ENCODE results near the gene SLC12A2. TPM values are rescaled to one million over a fixed set of nuclear protein-coding genes. Genes with fewer than 3 reads are reported as not detected.

Gene SLC12A2
- 29.1 and 31.4 TPM in 2 replicates for total RNA-seq (2014; rRNA removed; shearing (Covaris generic))

DNA sequence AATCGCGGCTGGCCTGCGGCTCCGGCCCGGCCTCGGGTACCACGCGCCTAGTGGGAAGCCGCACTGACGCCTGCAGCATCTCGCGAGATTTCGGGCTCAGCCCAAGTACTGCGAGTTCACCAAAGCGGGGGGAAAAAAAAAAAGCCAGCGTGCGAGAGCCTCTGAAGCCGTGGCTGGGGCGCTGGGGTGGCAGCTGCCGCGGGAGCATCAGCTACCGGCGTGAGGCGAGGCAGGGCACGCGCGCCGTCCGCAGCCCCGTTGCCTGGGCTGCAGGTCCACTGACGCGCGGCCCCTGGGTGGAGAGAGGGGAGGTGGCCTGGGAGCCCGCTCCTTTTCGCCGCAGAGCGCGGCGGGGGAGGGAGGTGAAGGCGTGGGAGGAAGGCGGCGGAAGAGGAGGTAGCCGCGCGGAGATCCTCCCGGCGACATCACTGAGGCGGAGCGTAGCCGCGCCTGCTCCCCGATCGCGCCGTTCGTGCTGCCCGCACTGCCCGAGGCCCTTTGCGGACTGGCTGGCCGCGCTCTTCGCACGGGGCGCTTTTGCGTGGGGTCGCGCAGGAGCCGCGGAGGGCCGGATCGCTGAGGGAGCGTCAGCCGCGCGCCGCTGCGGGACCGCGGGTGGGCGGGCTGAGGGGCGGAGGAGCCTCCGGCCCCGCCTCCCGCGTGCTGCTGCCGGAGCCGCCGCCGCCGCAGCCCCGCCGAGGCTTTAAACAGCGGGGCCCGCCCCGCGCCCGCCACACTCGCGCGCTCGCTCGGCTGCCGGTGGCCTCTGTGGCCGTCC lies at the start of gene SLC12A2:
Gene SLC12A2, plus strand, starts transcription at position 734 of the 778 bp plus-strand sequence. CDS start 189 bp downstream, outside the sequence.
- peak; percentile 94 to 95 for DNase-seq
- H3K4me1 ChIP-seq: peaks cover 3% of the 10 kb centered on the region; the same call in 1 of the 2 replicates
- no peaks in the 10 kb centered on the region for H3K27me3 ChIP-seq
- H3K9me3 ChIP-seq (replicated peaks): no peaks in the 10 kb centered on the region
- no peaks in the 10 kb centered on the region for H3K36me3 ChIP-seq
- peak within 1 kb of the TSS; percentile 94 for H3K27ac ChIP-seq
- H3K4me3 ChIP-seq: peak within 1 kb of the TSS; percentile 98

DNA sequence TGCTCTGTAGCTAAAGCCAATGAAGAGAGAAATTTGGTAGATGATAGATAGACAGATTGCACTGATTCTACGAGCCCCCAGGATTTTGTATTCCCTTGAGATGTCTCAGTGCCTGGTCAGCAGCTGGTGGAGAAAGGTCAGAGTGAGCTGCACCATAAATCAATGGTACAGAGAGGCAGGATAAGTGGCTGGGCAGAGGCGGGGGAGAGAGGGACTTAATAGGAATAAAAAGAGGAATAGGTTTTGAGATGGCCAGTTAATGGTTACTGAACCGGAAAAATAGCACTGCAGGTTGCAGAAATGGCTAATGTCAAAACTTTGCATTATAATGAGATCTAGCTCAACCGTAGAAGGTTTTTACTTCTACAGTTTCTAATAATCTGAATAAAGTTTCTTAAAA lies 47.9 kb upstream of the SLC12A2 start:
- no peak for DNase-seq
- no peaks in the 10 kb centered on the region for H3K4me1 ChIP-seq
- H3K4me3 ChIP-seq: no peak overlapping the region
- H3K27ac ChIP-seq: no peak overlapping the region
- no peaks in the 10 kb centered on the region for H3K27me3 ChIP-seq
- H3K36me3 ChIP-seq: no peaks in the 10 kb centered on the region
- no peaks in the 10 kb centered on the region for H3K9me3 ChIP-seq (replicated peaks)

DNA sequence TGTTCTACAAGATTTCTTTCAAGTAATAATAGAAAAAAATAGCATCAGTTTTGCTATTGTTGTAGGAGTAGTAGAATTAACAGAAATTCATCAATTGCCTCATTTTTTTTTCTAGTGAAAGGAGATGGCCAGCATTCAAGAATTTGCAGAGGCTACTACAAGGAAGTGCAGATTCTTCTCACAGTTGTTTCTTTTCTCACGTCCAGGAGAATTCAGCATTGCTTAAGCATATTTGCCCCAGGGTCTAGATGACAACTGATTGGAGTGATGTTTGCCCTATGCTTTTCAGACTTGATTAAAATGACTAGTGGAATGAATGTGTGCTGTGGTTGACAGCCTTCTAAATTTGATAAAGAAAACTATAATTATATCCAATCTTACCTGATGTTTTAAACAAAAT lies 46.6 kb upstream of the SLC12A2 start:
- Histone ChIP-seq H3K9me3 (replicated peaks) (no peaks in the 10 kb centered on the region), H3K4me1 (no peaks in the 10 kb centered on the region), H3K36me3 (no peaks in the 10 kb centered on the region), H3K27ac (no peak overlapping the region), H3K27me3 (no peaks in the 10 kb centered on the region), H3K4me3 (no peak overlapping the region)
- DNase-seq: no peak

DNA sequence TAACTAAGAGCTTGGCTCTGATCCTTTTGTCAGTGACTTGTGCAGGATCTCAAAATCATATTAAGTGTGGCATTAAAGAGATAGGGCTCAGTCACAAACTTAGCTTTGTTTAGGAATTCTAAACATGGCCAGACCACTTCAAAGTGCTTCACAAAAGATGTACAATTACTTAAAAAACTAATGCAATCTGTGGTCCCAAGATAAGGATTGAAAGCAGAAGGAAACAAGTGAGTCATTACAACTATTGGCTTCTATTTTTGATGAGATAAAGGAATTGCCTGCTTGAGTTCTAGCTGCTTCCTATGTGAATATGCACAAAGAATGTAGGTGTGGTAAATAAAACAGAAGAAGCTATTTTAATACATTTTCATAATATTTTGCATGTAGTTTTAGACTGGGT lies 44.9 kb upstream of the SLC12A2 start:
- H3K4me1 ChIP-seq: no peaks in the 10 kb centered on the region
- H3K4me3 ChIP-seq: no peak overlapping the region
- no peak for DNase-seq
- H3K9me3 ChIP-seq (replicated peaks): no peaks in the 10 kb centered on the region
- H3K27me3 ChIP-seq: no peaks in the 10 kb centered on the region
- H3K27ac ChIP-seq: no peak overlapping the region
- H3K36me3 ChIP-seq: 0 out of 2 replicates have a peak, but pooled peaks cover 3% of the 10 kb centered on the region

DNA sequence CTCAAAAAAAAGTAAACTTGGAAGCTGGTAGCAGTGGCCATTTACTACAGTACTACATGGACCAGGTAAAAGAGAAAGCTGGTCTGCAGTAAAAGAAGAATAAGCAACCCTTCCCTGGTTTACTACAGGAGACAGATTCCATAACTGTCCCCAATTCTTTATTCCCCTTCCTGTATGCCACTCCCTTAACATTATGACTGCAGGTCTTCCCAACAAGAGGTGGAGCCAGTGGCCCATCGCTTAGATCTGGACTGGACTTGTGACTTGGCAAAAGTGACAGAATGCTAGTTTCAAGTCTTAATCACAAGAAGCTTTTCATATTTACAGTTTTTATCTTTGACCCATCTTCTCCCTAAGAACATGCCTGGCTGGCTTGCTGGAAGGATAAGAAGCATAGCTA lies 42.6 kb upstream of the SLC12A2 start:
- Histone ChIP-seq H3K4me3 (no peak overlapping the region), H3K9me3 (replicated peaks) (no peaks in the 10 kb centered on the region), H3K27ac (no peak overlapping the region), H3K27me3 (no peaks in the 10 kb centered on the region), H3K4me1 (no peaks in the 10 kb centered on the region), H3K36me3 (0 out of 2 replicates have a peak, but pooled peaks cover 3% of the 10 kb centered on the region)
- DNase-seq: no peak

DNA sequence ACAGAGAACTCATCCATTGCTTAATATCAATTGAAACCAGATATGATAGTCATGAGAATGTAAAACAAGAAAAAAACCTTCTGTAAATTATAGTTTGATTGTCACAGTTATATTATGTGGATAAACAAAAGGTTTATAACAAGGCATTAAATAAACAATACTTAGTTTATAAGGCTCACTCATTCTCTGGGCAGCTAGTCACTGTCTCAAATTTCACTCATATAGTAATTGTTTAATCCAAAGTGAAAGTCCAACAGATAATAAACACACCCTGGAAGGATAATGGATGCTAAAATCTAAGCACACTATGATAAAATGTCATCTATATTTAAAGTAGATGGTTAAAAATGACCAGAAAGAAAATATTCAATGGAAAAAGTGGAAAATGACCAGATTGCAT lies 30.8 kb upstream of the SLC12A2 start:
- DNase-seq: no peak
- Histone ChIP-seq H3K27me3 (no peaks in the 10 kb centered on the region), H3K9me3 (replicated peaks) (no peaks in the 10 kb centered on the region), H3K27ac (no peak overlapping the region), H3K4me1 (no peaks in the 10 kb centered on the region; the same call in 1 of the 2 replicates), H3K36me3 (no peaks in the 10 kb centered on the region), H3K4me3 (no peak overlapping the region)

DNA sequence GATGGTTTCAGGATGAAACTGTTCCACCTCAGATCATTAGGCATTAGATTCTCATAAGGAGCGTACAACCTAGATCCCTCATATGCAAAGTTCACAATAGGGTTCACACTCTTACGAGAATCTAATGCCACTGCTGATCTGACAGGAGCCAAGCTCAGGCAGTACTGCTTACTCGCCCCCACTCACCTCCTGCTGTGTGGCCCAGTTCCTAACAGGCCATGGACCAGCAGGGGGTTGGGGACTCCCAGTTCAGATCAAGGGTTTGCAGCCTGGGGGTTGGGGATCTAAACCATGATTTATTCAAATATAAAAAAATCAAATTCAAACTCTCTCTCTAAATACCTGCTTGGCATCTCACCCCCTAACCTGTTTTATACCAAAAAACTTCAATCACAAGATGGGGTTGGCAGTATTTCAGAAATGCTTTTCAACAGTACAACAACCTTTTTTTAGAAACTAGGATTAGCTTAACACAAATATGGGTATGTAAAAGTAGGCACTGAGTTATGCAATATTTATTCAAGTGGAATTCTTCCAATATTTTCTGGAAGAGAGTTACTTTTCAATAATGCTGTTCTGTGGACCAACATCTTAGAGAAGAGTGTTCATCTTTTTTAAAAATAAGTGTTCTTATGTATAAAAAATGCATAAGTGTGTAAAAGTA lies 30.1 kb upstream of the SLC12A2 start:
- Histone ChIP-seq H3K36me3 (no peaks in the 10 kb centered on the region), H3K9me3 (replicated peaks) (no peaks in the 10 kb centered on the region), H3K27ac (no peak overlapping the region), H3K4me1 (no peaks in the 10 kb centered on the region; the same call in 1 of the 2 replicates), H3K27me3 (no peaks in the 10 kb centered on the region), H3K4me3 (no peak overlapping the region)
- DNase-seq: no peak

DNA sequence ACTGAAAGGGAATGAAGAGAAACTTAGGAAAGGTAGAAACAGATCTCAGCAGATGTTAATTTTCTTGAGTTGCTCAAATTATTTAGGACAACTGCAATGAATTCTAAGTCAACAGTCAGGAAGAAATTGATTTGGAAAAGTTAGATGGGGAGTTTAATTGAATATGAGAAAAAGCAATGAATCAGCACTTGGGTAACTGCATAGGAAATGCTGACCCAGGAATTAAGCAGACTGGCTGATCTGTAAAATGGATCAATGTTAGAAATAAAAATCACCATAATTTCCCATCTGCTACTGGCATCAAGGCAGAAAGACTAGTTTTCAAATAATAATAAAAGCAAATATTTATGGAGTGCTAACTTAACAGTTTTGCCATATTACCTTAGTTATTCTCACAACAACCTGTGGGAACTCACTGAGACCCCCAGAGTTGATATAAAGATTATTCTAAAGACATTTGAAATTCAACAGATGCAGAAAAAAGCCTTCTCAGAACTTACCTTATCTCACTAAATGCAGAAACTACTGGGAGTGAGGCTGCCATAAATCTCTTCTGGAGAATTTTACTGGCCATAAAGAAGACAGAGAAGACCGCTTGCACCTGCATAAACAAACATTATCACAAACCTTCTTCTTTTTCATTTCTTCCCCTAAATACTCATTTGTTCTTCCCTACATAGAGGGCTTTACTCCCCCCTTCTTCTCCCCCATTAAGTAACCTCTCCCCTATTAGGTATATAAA lies 22.8 kb upstream of the SLC12A2 start:
- H3K4me1 ChIP-seq: no peaks in the 10 kb centered on the region
- H3K27me3 ChIP-seq: no peaks in the 10 kb centered on the region
- no peak overlapping the region for H3K4me3 ChIP-seq
- no peak for DNase-seq
- H3K36me3 ChIP-seq: peaks cover 4% of the 10 kb centered on the region; the same call in 1 of the 2 replicates
- H3K9me3 ChIP-seq (replicated peaks): no peaks in the 10 kb centered on the region
- no peak overlapping the region for H3K27ac ChIP-seq

DNA sequence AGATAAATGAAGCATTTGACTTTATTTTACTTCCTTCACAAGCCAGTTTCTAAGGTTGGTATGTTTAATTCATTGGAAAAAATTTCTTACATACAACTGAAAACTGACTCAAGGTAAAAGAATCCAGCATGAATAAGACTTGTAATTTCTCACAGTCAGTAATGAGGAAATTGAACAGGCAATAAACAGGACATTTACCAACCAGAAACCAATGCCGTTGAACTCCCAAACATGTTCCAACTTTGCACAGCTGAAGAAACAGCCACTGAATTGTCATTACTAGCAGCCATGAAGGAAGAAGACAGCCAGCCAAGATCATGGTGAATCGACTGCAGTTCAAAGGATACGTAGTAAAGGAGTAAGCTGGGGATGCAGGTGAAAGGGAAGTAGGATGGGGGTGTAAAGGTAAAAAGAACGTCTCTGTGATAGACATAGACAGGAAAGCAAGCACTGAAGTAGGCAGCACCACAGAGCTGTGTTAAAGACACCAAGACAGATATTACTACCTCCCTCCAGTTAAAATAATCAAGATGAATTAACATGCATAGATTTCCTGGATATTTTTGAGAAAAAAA lies 21.3 kb upstream of the SLC12A2 start:
- Histone ChIP-seq H3K4me3 (no peak overlapping the region), H3K36me3 (peaks cover 4% of the 10 kb centered on the region; the same call in 1 of the 2 replicates), H3K27ac (no peak overlapping the region), H3K27me3 (no peaks in the 10 kb centered on the region), H3K9me3 (replicated peaks) (no peaks in the 10 kb centered on the region), H3K4me1 (no peaks in the 10 kb centered on the region)
- DNase-seq: no peak

DNA sequence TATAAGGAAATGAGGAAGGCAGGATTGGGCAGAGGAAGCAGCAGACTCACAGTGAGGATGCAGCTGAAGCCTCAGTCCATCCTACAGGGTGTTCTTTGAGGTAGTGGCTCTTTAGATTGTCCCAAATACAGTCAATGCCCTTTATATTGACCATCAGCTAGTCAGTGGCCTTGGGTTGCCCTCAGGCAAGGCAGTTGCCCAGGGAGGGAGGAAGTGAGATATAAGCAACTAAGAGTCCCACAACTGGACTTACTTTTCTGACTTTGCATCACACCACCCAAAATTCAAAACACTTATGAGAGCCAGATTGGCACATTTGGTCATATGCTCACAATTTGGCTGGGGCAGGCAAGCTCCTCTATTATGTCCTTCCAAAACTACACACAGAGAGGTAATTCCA lies 9.4 kb upstream of the SLC12A2 start:
- Histone ChIP-seq H3K9me3 (replicated peaks) (no peaks in the 10 kb centered on the region), H3K4me3 (no peak overlapping the region), H3K27me3 (no peaks in the 10 kb centered on the region), H3K27ac (no peak overlapping the region), H3K36me3 (no peaks in the 10 kb centered on the region; the same call in 1 of the 2 replicates), H3K4me1 (no peaks in the 10 kb centered on the region)
- DNase-seq: no peak

DNA sequence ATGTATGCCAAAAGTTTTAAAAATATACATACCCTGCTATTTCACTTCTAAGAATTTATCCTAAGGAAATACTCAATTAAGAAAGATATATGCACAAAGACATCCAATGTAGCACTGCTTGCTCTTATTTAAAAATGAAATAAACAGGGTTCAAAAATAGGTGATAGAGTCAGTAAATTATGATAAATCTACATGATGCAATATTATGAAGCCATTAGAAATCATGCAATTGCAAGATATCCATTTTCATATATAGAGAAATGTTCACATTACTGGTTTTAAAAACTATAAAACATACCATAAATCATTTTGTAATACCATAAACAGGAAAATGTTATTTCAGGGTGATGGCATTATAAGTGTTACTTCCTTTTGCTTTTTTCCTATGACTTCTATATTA lies 8.6 kb upstream of the SLC12A2 start:
- no peaks in the 10 kb centered on the region for H3K9me3 ChIP-seq (replicated peaks)
- H3K27me3 ChIP-seq: no peaks in the 10 kb centered on the region
- no peaks in the 10 kb centered on the region for H3K4me1 ChIP-seq
- DNase-seq: no peak
- H3K27ac ChIP-seq: no peak overlapping the region
- H3K36me3 ChIP-seq: no peaks in the 10 kb centered on the region; the same call in 1 of the 2 replicates
- H3K4me3 ChIP-seq: no peak overlapping the region

DNA sequence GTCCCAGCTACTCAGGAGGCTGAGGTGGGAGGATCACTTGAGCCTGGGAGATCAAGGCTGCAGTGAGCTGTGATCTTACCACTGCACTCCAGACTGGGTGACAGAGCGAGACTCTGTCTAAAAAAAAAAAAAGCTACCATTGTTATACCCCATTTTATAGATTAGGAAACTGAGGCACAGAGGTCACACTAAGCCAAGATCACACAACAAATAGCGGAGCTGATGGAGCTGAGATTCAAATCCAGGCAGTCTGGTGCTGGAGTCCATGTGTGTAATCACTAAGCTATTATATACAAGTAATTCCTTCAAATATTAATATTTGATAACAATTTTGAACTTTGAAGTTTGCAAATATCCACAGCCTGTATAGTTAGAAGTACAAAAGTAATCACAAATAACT lies 6.0 kb upstream of the SLC12A2 start:
- Histone ChIP-seq H3K36me3 (no peaks in the 10 kb centered on the region; the same call in 1 of the 2 replicates), H3K4me3 (no peak overlapping the region), H3K9me3 (replicated peaks) (no peaks in the 10 kb centered on the region), H3K27ac (no peak overlapping the region), H3K4me1 (no peaks in the 10 kb centered on the region), H3K27me3 (no peaks in the 10 kb centered on the region)
- no peak for DNase-seq

DNA sequence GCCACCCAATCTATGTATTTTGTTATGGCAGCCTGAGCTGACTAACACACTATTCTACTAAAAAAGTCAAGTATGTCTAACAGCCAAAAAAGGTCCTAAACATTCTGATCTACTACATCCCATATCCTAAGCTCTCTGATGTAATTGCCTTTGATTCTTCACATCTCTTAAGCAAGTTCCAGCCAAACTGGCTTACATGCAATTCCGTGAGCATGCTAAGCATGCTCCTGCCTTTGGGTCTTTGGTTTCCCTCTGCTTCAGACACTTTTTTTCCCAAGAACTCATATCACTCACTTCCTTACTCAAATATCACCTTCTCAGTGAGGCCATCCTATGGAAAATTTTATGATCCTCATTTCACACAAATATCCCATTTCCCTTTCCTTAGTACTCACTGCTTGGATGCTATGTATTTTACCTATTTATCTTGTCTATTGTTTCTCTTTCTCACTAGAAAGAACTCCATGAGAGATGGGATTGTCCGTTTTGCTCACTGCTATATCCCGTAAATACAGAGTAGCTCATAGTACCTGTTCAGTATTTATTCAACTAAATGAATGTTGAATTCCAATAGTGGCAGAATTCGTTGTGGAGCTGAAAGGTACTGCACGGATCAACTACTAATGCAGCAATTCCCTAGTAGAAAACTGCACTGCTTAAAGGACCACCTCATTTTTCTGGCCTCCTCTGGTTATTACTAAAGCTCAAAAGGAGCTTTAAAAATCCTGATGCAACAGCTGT lies 2.3 kb upstream of the SLC12A2 start:
- H3K4me3 ChIP-seq: peak overlapping the region; percentile 98
- H3K4me1 ChIP-seq: peaks cover 3% of the 10 kb centered on the region; the same call in 1 of the 2 replicates
- DNase-seq: peak in 1 of 2 experiments; percentile 14
- no peaks in the 10 kb centered on the region for H3K27me3 ChIP-seq
- H3K9me3 ChIP-seq (replicated peaks): no peaks in the 10 kb centered on the region
- no peak overlapping the region for H3K27ac ChIP-seq
- no peaks in the 10 kb centered on the region; the same call in 1 of the 2 replicates for H3K36me3 ChIP-seq

DNA sequence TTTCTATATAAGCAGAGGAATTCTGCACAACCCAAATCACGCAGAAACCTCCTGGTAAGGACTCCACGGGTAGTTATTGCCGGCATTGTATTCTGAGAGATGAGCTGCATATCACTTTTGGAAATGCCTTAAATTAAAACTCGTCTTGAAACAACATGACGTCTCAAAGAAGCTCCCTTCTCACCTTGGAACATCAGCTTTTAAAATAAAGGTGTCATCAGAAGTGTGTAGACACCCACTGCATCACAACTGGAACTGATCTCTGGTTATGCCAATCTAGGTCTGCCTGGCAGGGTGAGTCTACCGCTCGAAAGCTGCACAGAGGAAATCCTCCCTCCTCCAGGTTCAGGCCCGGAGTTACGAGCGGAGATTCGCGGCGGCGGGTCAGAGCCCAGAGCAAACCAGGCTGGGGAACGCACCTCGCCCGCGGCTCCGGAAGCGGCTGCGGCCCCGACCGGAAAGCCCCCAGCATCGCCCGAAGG lies 974 bp upstream of the SLC12A2 start:
- H3K27me3 ChIP-seq: no peaks in the 10 kb centered on the region
- H3K4me1 ChIP-seq: peaks cover 3% of the 10 kb centered on the region; the same call in 1 of the 2 replicates
- no peaks in the 10 kb centered on the region for H3K9me3 ChIP-seq (replicated peaks)
- H3K27ac ChIP-seq: peak overlapping the region; percentile 94
- H3K4me3 ChIP-seq: peak overlapping the region; percentile 98
- H3K36me3 ChIP-seq: no peaks in the 10 kb centered on the region; the same call in 1 of the 2 replicates
- no peak for DNase-seq

All from SJCRH30 (cell line).